ENCODE data around the gene TIMP4.

TIMP4 gene

GRCh38 chr3:12143949-12144504 lies 14.7 kb downstream of the TIMP4 start:
- FAIRE-seq: no peak

- FAIRE-seq: no peak
Measured at GRCh38 chr3:12142476-12142875, 16.2 kb downstream of the TIMP4 start.

- FAIRE-seq: no peak
Measured at GRCh38 chr3:12141350-12141749, 17.4 kb downstream of the TIMP4 start.

GRCh38 chr3:12139111-12139511 lies 19.6 kb downstream of the TIMP4 start:
- FAIRE-seq: no peak

GRCh38 chr3:12138044-12138443 lies 20.7 kb downstream of the TIMP4 start:
- no peak for FAIRE-seq

GRCh38 chr3:12136371-12136770 lies 22.3 kb downstream of the TIMP4 start:
- FAIRE-seq: no peak

DNA sequence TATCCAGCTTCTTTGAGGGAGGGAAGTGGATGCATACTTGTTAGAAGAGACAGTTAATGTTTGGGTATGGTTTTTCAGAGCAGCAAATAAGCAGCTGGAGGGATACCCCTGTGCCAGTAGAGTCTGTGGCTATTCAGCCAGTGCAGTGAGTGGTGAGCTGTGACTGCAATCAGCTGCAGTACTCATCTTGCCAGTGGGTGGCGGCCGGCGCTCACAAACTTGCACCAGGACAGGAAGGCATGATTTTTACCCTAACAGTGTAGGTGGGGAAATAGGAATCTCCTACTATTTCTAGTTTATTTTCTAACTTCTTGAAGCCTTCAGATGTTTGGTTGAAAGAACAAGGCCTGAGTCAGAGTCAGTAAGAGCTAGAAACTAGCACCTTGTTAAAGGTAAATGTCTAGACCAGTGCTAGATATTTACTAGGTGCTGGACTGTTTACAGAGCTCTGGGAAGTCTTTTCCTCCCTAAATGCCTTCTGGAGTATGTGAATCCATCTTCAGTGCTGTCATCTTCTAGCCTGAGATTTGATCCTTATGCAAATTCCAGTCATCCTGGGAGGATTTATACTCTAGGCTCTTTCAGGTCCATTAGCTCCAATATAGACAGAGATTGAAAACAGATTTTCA lies 23.6 kb downstream of the TIMP4 start:
- FAIRE-seq: no peak

GRCh38 chr3:12132881-12133280 lies 25.8 kb downstream of the TIMP4 start:
- no peak for FAIRE-seq

DNA sequence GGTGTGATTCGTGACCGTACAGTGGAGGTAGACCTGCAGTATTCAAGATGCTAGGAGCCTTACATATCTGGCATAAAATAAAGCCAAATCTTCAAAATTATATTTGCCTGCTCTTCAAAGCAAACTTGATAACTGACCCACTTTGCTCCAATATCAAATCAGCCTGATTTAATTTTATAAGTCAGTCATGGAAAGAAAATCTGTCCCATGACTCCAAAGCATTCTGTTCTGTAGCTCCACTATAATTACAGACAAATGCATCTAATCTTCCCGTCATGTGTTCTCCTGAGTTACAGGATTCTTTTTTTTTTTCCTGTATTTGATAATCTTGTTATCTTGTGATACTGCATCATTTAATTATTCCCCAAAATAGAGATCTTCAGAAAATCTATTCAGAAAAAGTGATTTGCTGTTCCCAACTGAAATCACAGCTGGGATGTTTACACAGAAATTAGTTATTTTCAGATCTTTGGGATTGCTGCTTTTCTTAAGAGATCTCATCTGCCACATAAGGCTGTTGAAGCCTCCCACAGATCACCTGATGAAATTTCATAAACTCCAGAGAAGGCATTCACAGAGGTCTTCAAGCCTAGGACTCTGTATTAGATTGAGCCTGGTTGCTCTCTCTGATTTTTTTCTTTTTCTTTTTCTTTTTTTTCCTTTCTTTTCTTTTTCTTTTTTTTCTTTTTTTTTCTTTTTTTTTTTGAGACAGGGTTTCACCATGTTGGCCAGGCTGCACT lies 27.2 kb downstream of the TIMP4 start:
- no peak for FAIRE-seq

DNA sequence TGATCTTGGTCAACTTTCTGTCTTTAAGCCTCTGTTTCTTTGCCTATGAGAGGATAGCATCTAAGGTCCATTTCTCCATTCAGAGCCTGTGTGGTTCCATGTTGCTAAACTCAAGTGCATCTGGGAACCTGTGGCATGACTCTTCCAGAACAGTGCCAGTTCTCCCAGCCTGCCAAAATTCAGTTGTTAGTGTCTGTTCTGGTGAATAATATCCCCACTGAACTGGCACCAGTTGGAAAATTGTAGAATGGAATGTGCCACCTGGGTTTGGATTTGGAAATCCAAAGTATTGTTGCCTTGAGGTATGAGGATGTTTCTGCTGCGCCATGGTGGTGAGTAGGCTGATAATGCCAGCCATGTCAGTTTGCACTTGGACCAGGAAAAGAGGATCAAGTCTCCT lies 31.3 kb downstream of the TIMP4 start:
- no peak for FAIRE-seq

GRCh38 chr3:12125772-12126171 lies 32.9 kb downstream of the TIMP4 start:
- no peak for FAIRE-seq

- FAIRE-seq: no peak
Measured at GRCh38 chr3:12121466-12121865, 37.2 kb downstream of the TIMP4 start.

GRCh38 chr3:12120374-12121140 lies 38.2 kb downstream of the TIMP4 start:
- FAIRE-seq: no peak

GRCh38 chr3:12117473-12117872 lies 41.2 kb downstream of the TIMP4 start:
- no peak for FAIRE-seq

GRCh38 chr3:12116870-12117269 lies 41.8 kb downstream of the TIMP4 start:
- FAIRE-seq: no peak

DNA sequence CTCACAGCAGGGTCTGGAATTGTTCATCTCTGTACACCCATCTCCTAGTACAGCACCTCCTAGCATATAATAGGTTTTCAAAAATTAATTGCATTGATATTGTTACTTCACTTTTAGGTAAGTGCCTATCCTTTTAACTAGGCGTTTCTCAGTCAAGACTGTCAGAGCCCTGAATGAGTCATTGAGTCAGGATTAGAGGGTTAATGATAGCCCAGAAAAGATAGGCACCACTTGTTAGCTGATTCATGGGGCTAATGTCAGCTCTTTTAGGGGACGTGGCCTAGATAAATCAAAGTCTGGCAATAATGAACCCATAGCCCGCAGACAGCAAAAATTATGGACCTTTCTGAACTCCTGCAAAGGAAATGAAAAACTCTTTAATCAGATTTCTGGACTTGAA lies 42.9 kb downstream of the TIMP4 start:
- no peak for FAIRE-seq

GRCh38 chr3:12115104-12115503 lies 43.6 kb downstream of the TIMP4 start:
- no peak for FAIRE-seq

DNA sequence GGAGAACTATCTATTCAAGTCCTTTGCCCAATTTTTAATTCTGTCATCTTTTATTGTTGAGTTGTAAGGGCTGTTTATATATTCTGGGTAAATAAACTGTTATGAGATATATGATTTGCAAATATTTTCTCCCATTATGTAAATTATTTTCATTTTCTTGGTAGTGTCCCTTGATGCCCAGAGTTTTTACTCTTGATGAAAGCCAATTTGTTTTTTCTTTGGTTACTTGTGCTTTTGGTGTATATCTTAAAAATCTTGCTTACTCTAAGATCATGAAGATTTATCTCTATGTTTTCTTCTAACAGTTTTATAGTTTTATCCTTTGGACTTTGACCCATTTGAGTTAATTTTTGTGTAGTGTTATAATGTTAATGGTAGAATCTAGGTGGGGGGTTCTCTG lies 44.5 kb downstream of the TIMP4 start:
- FAIRE-seq: no peak

DNA sequence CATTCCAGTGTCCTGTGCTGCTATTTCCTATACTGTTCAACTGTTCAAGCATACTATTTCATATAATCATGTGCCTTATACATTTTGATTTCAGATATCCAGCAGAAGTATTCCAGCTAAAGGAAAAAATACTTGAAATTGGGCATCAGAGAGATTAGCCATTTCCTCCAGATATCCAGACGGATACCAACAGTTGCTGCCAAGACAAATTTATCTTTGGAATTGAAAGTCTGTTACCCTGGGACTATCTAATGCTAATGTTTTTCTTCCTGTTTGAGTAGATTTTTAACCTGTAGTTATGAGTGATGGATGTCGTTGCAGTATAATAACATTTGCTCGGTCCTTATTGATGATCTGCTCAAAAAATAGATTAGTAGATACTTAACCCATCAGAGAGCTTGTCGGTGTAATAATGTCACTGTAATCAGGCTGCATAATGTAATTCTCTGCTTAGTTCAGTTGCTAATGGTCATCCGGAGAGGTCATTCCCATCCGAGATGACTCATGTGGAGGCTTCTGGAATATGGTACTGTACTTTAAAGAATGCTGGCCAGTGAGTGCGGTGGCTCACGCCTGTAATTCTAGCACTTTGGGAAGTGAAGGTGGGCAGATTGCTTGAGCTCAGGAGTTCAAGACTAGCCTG lies 51.5 kb downstream of the TIMP4 start:
- FAIRE-seq: no peak
